Stimulated activated CD4-positive, alpha-beta T cell treated with anti-CD3 and anti-CD28 coated beads, Interleukin-1b, Interleukin-23, amount 100 ng/mL, for 24 hours (primary cell): Measurements from ENCODE around the gene SYNCRIP.
"Not testable (repeated sequence)": the region's sequence is repeated elsewhere in the genome, so short reads cannot be mapped to it uniquely, and the experiment has no call there.

Experiments used
- DNase-seq, 4 experiments: peaks; one replicate each; pipeline ENCODE4 v3.0.0-alpha.2; 2020; ENCODE audit warnings: low read depth in 4 of 4, low spot score in 1 of 4

The SYNCRIP gene

DNA sequence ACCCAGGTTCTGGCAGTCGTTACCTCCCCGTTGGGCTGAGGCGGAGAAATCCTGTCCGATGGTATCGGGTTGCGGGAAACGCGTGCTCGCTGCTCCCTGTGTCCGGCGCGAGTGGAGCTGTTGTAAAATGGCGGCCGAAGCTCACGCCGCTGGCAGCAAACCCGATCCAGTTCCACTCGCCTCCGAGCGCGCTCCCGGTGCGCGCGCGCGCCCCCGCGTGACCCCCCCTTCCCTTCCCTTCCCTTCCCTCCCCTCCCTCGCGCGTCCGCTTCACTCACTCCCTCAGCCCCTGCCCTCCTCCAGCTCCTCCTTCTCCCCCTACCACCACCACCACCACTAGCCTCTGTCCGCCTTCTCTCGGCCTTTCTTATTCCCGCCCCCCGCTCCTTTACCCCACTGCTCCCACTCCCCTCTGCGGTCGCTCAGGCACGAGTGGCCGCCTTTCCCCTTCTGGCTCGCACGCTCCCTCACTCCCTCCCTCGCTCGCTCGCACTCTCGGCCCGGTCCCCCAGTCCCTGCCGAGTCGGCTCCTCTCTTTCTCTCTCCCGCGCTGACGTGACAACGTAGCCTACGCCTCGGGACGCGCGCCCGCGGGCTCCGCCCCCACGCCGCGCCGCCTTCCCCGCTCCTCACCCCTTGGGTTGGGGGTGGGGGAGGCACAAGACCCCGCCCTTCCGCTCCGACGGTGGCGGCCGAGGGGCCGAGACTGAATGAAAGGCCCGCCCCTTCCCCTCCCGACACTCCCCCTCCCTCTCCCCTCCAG is at the start of gene SYNCRIP:
SYNCRIP (minus strand) TSS at position 113 of the 763 bp plus-strand sequence. CDS start 1,447 bp downstream, outside the sequence.
- peak; percentile 94 to 99 (median 96) for DNase-seq

DNA sequence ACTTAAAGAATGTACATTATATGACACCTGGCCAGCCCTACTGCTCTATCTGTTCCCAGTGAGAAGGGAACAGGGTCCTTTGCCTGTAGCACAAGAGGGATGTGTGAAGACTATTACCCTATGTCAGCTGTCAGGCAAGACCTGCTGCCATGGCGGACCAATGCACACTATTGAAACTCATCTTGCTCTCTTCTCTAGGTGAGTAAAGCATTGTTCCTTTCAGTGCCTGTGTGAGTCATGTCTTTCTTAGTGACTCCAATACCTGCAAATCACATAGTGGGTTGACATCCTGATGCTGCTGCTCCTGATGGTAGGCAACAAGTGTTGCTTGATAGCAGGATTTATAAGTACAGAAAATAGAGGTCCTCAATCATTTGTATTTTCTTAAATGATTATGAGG is 48.8 kb upstream of the SYNCRIP start:
- DNase-seq = no peak

DNA sequence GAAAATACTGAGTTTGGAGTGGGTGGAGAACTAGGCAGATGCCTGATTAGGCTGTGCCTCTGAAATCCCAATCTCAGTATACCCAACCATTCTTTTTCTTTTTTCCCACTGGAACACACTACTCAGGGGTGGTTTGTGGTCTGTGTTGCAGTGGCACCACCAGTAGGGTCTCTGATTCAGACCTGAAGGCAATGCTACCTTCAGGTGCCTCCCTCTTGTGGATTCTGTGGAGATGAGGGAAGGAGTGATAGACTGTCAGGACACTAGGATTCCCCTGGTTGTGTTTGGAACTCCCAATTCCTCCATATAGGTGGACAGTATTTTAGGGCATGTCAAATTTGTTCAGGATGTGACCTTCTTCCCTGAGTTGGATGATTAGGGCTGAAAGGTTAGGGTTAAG is 47.4 kb upstream of the SYNCRIP start:
- no peak for DNase-seq

DNA sequence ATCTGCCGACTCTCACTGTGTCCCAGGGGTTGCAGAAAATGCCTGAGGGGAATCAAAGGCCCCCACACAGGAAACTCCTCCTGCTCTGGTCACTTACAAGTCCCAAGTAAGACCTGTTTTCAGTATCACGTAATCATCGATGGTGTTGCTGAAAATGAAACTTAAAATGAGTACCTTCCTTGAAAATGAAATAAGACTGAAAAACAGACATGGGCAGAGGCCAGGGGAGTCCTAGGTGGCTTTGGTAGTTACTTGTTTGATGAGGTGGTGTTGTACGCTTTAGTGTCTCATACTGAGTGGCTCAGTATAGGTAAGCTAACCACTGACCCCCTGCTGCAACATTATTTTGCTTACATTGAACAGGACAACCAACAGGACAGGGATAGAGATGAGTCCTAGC is 43.0 kb upstream of the SYNCRIP start:
- no peak for DNase-seq

- DNase-seq = no peak
Measured at GRCh38 chr6:85684809-85685171, 42.1 kb upstream of the SYNCRIP start.

- no peak for DNase-seq
Measured at GRCh38 chr6:85684133-85684808, 41.6 kb upstream of the SYNCRIP start.

DNA sequence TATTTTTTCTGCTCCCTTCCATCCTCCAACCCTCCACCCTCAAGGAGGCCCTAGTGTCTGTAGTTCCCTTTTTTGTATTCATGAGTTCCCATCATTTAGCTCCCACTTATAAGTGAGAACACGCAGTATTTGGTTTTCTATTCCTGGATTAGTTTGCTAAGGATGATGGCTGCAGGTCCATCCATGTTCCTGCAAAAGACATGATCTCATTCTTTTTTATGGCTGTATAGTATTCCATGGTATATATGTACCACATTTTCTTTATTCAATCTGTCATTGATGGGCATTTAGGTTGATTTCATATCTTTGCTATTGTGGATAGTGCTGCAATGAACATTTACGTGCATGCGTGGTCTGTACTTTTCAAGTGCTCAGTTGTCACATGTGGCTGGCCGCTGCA is 39.2 kb upstream of the SYNCRIP start:
- not testable (repeated sequence) for DNase-seq

DNA sequence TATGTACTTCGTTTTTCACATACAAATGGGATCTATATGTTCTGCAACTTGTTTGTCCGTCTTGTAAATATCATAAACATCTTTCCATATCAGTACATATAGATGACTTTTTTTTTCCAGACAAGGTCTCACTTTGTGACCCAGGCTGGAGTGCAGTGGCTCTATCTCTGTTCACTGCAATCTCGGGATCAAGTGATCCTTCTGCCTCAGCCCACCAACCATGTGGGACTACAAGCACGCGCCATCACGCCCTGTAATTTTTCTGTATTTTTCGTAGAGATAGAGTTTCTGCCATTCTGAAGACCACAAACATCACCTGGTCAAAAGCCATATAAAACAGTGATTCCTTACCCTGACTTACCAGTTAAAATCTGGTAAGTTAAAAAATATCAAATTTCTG is 37.7 kb upstream of the SYNCRIP start:
- DNase-seq = no peak

DNA sequence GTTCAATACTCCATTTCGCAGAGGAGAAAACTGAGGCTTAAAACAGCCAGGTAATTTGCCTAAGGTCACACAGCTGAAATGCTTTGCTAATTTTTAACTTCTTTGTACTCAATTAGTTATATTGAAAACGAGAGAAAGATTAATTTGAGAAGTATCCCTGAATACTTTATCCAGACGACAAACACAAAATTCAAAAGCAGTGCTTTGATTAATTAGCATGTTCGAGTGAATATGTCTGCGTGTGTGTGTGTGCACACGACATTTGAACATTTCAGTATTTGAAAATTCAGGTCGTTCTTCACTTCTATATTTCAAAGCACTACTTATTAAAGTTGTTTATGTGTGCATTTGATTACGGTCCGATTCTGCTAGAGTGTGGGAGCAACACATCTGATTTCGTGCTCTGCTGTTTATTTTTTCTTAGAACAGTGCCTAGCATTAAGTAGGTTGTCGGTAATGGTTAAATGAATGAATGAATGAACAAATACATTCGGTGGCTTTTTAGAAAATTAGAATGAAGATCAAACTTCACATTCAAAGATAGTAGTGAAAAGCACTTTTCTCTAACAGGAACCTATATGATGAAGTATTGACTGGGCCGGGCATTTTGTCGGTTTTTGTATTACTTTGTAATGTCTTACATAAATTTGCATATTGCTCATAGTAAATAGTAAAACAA is 36.9 kb upstream of the SYNCRIP start:
- no peak for DNase-seq

- peak; percentile 92 to 94 (median 94) for DNase-seq
Measured at GRCh38 chr6:85678602-85679444, 36.1 kb upstream of the SYNCRIP start.

- DNase-seq = peak in 1 of 4 experiments; percentile 21
Measured at GRCh38 chr6:85678026-85678601, 35.4 kb upstream of the SYNCRIP start.

- DNase-seq = no peak
Measured at GRCh38 chr6:85677234-85677956, 34.7 kb upstream of the SYNCRIP start.

GRCh38 chr6:85676086-85676729 is 33.5 kb upstream of the SYNCRIP start:
- no peak for DNase-seq

DNA sequence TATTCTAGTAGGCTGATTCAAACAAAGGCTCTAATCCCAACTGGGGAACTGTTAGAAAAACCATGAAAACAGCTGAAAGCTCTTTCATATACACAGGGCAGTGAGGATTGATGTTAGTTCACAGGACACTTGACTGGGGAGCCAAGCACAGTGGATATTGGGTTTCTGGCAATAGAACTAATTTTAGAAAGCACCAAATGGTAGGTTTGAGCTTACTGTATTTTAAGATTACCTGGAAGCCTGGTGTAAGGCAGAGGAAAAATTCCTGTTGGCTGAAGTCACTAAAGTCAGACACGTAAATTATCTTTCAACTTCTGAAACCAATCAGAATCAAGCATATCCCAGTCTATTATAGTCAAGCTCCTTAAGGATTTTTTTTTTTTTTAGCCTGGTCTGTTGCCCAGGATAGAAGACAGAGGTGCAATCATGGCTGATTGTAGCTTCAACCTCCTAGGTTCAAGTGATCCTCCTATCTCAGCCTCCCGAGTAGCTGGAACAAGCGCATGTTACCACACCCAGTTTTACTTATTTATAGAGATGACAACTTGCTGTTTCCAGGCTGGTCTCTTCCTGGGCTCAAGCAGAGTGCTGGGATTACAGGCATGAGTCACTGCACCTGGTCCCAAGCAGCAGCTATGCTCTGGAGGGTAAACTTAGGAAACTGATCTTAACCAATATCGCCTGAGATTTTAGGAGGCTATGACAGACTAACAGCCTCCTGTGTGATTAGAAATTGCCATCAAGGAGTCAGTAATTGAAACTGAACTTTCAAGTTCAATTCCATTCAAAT is 32.5 kb upstream of the SYNCRIP start:
- no peak for DNase-seq

DNA sequence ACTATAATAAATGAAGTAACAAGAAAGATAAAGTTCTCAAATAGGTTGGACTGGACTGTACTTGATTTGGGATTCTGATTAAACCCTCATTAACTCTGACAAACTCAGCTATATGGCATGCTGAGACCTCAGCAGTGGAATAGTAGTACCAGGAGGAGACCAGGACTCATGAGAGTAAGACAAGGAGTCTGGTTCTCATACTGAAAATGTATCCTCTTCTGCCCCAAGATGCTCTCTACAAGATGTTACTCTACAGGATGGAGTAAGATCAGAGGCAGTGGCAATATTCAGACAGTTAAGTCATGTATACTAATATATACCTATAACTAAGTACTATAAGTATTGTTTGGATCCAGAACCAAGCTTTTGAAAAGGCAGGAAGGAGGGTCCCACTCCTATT is 31.9 kb upstream of the SYNCRIP start:
- DNase-seq = no peak

DNA sequence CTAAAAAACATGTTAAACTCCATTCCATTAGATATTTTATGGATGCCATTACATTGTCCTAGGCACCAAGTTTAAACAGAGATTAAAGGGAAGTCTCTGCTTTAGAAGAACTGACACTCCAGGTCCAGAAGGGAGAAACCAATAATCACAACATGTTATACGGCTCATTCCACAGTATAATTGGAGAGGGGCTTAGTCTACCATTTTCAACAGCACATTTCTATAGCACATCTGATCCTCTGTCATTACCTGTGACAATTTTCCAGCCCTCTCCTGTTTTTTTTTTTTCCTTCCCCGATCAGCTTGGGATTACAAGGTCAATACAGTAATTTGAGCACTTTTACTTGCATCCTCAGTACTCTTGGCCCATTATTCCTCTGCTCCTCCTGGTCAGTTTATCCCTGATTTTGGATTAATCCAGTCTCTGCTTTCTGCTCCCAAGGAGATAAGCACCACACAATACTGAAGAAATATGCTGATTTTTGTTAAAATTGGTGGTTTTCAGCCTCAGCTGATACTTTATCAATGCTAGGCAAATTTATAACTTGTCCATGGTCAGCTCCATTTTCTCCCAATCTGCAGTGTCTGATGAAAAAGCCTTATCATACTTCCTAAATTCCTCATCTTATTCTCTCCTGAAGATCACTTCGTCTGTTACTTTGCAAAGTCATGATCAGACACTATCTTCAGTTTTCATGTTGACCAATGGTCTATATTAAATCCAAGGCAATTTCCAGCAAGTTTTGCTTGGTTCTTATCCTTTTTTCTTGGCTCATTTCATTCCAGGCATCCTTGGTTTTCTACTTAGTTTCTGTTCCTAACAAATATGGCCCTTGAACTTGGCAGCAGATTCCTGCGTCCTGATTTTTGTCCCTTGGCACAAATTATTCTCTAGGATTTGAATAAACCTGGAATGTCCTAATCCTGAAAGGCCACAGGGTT is 30.8 kb upstream of the SYNCRIP start:
- no peak for DNase-seq

- DNase-seq = no peak
Measured at GRCh38 chr6:85672623-85673022, 29.9 kb upstream of the SYNCRIP start.

DNA sequence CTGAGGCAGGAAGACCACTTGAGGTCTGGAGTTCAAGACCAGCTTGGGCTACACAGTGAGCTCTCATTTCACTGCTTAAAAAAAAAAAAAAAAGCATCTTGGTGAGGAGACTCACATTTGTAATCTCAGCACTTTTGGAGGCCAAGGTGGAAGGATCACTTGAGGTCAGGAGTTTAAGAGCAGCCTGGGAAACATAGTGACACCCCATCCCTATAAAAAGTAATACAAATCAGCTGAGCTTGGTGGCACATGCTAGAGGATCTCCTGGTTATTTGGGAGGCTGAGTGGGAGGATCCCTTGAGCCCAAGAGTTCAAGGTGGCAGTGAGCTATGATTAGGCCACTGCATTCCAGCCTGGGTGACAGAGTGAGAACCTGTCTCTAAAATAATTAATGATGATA is 29.4 kb upstream of the SYNCRIP start:
- no peak for DNase-seq
